Activated CD4-positive, alpha-beta T cell treated with anti-CD3 and anti-CD28 coated beads, Interleukin-2, amount 10 ng/mL, durations not matched to agents 24 days and 14 days (primary cell): ENCODE measurements around the gene RXRA. TPM values are rescaled to one million over a fixed set of nuclear protein-coding genes. Genes with fewer than 3 reads are reported as not detected.

ENCODE experiments used
- DNase-seq: peaks from one replicate; pipeline ENCODE4 v3.0.0; 2022
- H3K27ac Mint-ChIP-seq: one replicate; pipeline ENCODE4 v1.8.0; 2022; ENCODE audit warnings: mild to moderate bottlenecking, mixed read lengths
- H3K27me3 Mint-ChIP-seq: one replicate; pipeline ENCODE4 v1.8.0; 2022; ENCODE audit warnings: mixed read lengths
- H3K36me3 Mint-ChIP-seq: one replicate; pipeline ENCODE4 v1.8.0; 2022; ENCODE audit warnings: low read depth, mild to moderate bottlenecking, mixed read lengths
- H3K4me1 Mint-ChIP-seq: one replicate; pipeline ENCODE4 v1.8.0; 2021; ENCODE audit warnings: mixed read lengths
- H3K4me3 Mint-ChIP-seq: one replicate; pipeline ENCODE4 v1.8.0; 2022; ENCODE audit warnings: mild to moderate bottlenecking, moderate library complexity, mixed read lengths
- H3K9me3 Mint-ChIP-seq: one replicate; pipeline ENCODE4 v1.8.0; 2021; ENCODE audit warnings: mixed read lengths
- intact Hi-C: fragments of 100-400 bp; cut with micrococcal nuclease; formaldehyde crosslinking; loops from one replicate; pipeline ENCODE4 v1.15.1; 2023
- total RNA-seq: library from RNA; stranded (reverse); gene quantifications from 2 replicates; pipeline ENCODE4 v1.2.3, GENCODE V29; 2022

Gene RXRA
- total RNA-seq, 1 donor from 2014 or later = 4.8 TPM

DNA sequence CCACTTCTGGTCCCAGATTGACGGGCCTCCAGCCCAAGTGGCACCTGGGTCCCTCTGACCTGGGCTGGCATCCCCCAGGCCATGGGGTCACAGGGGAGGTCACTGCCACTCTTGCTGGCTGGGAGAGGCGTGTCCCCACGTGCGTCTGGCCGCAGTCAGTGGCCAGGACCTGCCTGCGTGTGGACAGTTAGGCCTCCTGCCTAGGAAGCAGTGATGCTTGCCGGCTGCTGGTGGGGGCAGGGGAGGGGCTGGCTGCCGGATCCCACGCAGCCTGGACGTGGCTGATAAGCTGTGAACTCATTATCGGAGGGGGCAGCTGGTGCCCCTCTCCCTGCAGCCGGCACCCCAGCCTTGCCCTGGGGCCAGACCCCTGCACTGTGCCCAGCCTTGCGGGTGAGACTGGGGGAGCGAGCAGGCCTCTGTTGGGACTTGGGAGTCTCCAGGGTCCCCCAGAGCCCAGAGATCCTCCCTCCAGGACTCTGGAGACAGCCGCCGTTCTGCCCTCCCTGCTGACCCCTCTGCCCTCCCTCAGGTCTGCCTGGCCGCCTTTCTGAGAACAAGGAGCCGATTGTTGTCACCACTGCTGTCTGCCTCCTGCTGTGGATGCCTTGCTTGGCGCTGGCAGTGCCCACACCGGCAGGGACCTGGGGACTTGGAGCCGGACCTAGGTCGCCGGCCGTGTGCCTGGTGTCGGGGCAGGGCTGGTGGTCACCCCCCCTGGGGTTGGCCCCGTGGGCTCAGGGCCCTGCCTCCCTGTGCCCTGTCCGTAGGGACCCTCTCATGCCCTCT is 12.3 kb downstream of the RXRA start:
- no peaks in the 10 kb centered on the region for H3K9me3 Mint-ChIP-seq
- no peak overlapping the region for H3K4me3 Mint-ChIP-seq
- no peaks in the 10 kb centered on the region for H3K36me3 Mint-ChIP-seq
- no peaks in the 10 kb centered on the region for H3K4me1 Mint-ChIP-seq
- intact Hi-C loops = no loop called here
- no peak overlapping the region for H3K27ac Mint-ChIP-seq
- no peaks in the 10 kb centered on the region for H3K27me3 Mint-ChIP-seq
- no peak for DNase-seq

DNA sequence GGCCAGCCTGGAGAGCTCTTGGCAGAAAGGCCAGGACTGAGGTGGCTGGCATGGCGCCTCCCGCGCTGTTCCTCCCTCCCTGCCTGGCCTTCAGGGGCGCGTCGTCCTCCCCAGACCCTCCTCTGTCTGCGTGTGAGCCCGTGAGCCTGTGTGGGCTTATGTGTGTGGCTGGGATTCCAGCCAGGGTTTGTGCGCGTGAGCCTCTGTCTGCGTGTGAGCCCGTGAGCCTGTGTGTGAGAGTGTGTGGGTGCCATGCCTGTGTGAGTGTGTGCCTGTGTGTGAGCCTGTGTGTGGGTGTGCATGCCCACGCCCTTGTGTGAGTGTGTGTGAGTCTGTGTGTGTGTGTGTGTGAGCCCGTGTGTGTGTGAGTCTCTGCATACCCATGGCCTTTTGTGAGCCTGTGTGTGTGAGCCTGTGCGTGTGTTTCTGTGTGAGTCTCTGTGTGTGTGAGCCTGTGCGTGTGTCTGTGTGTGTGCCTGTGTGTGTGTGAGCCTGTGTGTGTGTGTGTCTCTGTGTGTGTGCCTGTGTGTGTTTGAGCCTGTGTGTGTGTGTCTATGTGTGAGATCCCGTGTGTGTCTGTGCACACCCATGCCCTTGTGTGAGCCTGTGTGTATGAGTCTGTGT is 13.0 kb downstream of the RXRA start:
- no peaks in the 10 kb centered on the region for H3K9me3 Mint-ChIP-seq
- H3K4me3 Mint-ChIP-seq = no peak overlapping the region
- no peak overlapping the region for H3K27ac Mint-ChIP-seq
- intact Hi-C loops = no loop called here
- H3K27me3 Mint-ChIP-seq = no peaks in the 10 kb centered on the region
- no peak for DNase-seq
- no peaks in the 10 kb centered on the region for H3K36me3 Mint-ChIP-seq
- no peaks in the 10 kb centered on the region for H3K4me1 Mint-ChIP-seq

DNA sequence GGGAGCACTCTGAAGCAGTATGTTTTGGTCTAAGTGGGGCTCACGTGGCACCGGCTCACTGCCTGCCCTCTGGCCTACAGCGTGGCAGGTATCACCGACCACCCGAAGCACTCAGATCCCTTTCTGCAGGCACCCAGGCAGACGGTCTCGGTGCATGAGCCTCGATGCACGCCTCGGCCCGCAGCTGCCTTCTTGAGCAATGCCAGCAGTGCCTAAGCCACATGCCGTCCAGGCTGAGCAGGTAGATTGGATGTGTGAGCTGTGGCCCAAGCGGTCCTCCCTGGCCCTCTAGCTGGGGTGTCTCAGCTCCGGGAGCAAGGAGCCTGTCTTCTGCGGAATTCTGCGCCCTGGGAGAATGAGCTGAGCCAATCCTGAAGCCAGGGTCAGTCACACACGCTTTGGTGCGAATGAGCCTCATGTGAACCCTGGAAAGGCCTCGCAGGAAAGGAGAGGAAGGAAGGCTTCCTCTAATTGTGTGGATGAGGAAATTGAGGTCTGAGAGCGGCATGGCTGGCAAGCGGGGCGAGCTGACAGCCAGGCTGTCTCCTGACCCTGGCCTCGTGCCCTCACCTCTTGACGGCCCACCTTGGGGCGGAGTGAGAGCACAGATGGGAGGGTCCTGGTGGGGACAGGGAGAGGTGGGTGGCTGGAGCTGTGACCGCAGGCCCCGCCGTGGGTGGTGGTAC is 14.4 kb downstream of the RXRA start:
- H3K27me3 Mint-ChIP-seq = no peaks in the 10 kb centered on the region
- intact Hi-C loops = no loop called here
- no peaks in the 10 kb centered on the region for H3K9me3 Mint-ChIP-seq
- H3K4me3 Mint-ChIP-seq = no peak overlapping the region
- H3K36me3 Mint-ChIP-seq = no peaks in the 10 kb centered on the region
- H3K4me1 Mint-ChIP-seq = peaks cover 3% of the 10 kb centered on the region
- no peak for DNase-seq
- H3K27ac Mint-ChIP-seq = no peak overlapping the region

DNA sequence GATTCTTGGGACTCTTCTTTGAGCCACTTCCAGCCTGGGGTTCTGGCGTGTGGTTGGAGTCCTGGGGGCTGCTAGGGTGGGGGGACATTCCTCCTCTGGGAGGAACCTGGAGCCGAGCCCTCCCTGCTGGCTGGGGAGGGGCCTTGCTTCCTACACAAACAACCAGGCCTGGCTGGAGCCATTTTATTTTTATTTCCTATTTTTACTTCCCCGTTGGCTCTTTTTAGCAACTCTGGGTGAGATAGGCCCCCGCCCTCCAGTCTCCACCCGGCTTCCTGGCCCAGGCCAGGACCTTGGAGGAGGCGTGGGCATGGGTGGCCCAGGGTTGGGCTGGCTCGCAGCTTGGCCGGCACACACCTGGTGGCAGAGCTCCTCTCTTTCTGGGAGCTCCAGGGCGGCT is 15.1 kb downstream of the RXRA start:
- H3K36me3 Mint-ChIP-seq = no peaks in the 10 kb centered on the region
- H3K4me1 Mint-ChIP-seq = peaks cover 3% of the 10 kb centered on the region
- H3K4me3 Mint-ChIP-seq = no peak overlapping the region
- no peaks in the 10 kb centered on the region for H3K27me3 Mint-ChIP-seq
- intact Hi-C loops = no loop called here
- H3K9me3 Mint-ChIP-seq = no peaks in the 10 kb centered on the region
- no peak overlapping the region for H3K27ac Mint-ChIP-seq
- no peak for DNase-seq

DNA sequence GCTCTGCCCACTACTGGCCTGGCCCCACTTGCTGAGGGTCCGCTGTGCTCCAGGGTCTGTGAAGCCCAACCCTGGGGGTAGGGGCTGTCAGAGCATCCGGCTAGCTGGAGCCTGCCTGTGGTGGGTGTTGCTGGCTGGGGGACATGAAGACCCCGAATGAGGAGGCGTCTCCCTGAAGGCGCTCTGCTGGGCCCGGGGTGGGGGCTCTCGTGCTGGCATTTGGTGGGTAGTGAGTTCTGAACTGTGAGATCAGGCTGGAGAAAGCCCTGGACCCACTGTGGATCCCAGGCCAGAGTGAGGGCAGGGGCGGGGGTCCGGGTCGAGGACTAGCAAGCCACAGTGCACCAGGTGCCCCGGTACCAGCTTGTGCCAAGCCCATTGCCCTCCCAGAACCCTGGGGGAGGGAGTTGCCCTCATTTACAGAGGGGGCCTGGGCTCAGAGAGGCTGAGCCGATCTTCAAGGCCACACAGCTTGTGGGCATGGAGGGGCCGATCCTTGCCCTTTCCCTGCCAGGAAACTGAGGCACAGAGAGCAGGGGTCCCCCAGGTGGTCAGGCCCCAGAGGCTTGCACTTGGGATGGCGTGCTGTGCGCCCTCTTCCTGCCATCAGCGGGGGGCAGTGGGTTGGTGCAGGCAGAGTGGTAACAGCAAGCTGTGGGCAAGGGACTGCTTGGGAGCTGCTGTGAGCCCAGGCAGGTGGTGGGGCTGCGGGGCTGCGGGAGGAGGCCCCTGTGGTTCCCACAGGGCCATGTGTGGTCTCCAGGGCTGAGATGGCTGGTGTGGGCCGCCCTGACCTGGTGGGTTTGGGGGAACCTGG is 15.9 kb downstream of the RXRA start:
- Mint-ChIP-seq H3K36me3 (no peaks in the 10 kb centered on the region), H3K27me3 (no peaks in the 10 kb centered on the region), H3K9me3 (no peaks in the 10 kb centered on the region), H3K27ac (no peak overlapping the region), H3K4me3 (no peak overlapping the region), H3K4me1 (peaks cover 3% of the 10 kb centered on the region)
- intact Hi-C loops = no loop called here
- DNase-seq = no peak

DNA sequence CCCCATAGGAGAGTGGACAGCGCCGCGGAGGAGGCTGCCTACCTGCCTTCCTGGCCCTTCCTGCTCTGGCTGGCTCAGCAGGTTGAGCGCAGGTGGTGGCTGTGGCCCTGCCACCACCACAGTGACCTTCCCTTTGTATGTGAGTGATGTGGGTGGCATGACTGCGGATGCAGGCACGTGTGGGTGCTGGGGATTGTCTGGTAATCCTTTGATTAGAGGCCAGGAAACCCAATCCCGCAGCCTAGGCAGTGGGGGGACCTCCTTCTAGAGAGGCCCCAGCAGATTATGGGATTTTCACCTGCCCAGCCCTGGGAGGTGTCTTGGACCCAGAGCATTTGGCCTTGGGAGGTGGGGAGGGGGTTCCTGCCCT is 16.5 kb downstream of the RXRA start:
- no peak for DNase-seq
- peaks cover 3% of the 10 kb centered on the region for H3K4me1 Mint-ChIP-seq
- no peak overlapping the region for H3K4me3 Mint-ChIP-seq
- H3K36me3 Mint-ChIP-seq = no peaks in the 10 kb centered on the region
- intact Hi-C loops = no loop called here
- H3K27me3 Mint-ChIP-seq = no peaks in the 10 kb centered on the region
- no peaks in the 10 kb centered on the region for H3K9me3 Mint-ChIP-seq
- no peak overlapping the region for H3K27ac Mint-ChIP-seq

DNA sequence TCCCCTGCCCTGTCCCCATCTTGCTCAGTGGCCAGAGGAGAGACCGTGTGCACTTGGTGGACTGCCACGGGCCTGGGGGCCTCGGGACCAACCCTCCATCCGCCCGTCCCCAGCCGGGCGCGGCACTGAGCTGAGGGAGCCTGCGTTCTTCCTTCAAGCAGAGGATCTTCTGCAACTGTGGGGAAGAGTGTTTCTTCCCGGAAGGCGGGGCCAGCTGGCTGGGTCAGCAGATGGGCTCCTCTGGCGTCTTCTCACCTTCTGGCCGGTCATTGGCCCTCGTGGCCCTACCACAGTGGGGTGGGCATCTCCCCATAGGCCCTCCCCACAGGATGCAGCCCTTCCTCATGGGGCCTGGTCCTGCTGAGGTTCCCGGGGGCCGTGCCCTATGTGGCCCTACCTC is 17.4 kb downstream of the RXRA start:
- intact Hi-C loops = no loop called here
- no peak for DNase-seq
- Mint-ChIP-seq H3K9me3 (no peaks in the 10 kb centered on the region), H3K27me3 (no peaks in the 10 kb centered on the region), H3K4me1 (peaks cover 3% of the 10 kb centered on the region), H3K27ac (no peak overlapping the region), H3K36me3 (no peaks in the 10 kb centered on the region), H3K4me3 (no peak overlapping the region)

DNA sequence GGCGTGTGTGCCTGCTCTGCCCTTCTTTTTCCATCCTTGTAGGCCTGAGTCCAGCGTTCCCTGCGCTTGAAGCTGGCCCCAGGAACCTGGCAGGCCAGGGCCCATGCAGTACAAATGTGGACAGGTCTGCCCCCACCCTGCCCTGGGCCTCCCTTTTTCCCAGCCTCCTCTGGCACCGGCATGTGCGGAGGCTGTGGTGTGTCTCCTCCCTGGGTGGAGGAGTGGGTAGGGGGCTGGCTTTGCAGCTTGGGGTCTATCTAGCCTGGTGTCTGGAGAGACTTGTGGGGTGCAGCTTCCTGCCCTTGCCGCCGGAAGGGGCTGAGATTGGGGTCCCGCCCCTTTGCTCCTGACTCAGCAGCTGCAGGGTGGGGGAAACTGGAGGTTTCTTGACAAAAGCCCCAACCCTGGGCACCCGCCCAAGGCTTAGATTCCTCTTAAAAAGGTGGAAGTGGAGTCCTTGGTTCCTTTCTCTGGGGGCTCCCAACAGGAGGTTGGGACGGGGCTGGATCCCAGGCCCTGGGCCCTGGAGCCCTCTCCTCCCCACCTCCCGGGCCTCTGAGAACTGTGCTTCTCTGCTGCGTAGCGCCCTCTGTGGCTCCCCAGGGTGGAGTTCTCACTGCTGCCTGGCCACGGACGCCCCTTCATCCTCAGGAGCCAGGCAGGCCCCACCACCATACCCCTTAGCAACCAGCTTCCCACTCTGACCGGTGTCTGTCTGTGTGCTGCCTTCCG is 18.0 kb downstream of the RXRA start:
- intact Hi-C loops = no loop called here
- Mint-ChIP-seq H3K4me1 (peaks cover 3% of the 10 kb centered on the region), H3K27ac (no peak overlapping the region), H3K9me3 (no peaks in the 10 kb centered on the region), H3K36me3 (no peaks in the 10 kb centered on the region), H3K4me3 (no peak overlapping the region), H3K27me3 (no peaks in the 10 kb centered on the region)
- no peak for DNase-seq

DNA sequence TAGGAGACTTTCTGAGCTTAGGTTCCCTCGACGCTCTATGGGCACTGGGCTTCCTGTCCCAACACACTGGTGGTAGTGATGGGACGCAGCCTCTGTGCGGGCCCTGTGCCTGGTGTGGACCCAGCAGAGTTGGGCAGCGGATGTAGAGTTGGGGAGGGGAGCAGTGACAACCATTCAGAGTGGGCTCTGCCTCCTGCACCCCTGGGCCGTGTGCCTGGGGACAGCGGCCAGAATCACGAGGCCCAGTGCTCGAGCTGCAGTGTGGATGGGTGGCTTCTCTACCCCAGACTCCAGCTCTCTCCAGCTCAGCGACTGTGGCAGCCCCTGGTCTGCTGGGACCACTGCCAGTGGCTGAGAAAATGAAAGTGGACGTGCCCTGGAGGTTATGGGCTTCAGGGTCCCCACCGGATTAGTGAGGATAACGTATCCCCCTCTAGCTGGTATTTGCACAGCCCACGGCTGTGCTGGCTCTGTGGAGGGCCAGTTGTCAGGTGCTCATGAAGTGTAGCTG is 18.6 kb downstream of the RXRA start:
- H3K9me3 Mint-ChIP-seq = no peaks in the 10 kb centered on the region
- intact Hi-C loops = no loop called here

DNA sequence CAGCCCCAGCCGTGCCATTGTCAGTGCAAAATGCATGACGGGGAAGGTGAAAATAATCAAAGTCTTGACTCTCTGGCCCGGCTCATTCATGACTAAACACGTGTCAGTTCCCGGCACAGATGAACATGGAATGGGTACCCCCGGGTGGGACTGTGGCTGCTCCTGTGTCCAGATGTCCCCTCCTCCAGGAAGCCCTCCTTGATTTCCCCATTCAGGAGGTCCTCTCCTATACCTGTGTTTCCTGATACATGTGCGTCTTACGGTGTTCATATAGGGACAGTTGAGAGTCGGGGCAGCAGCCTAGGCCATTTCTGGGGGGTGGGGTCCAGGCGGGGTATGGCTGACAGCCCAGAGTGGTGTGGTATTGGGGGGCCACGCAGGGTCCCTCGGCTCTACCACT is 19.5 kb downstream of the RXRA start:
- Mint-ChIP-seq H3K27ac (no peak overlapping the region), H3K9me3 (no peaks in the 10 kb centered on the region), H3K36me3 (no peaks in the 10 kb centered on the region), H3K4me1 (peaks cover 3% of the 10 kb centered on the region), H3K27me3 (no peaks in the 10 kb centered on the region), H3K4me3 (no peak overlapping the region)
- intact Hi-C loops = no loop called here
- DNase-seq = no peak

More for the DNA sequence above, 18.6 kb downstream of the RXRA start:
- Mint-ChIP-seq H3K4me1 (peaks cover 3% of the 10 kb centered on the region), H3K36me3 (no peaks in the 10 kb centered on the region), H3K27me3 (no peaks in the 10 kb centered on the region), H3K27ac (no peak overlapping the region), H3K4me3 (no peak overlapping the region)
- no peak for DNase-seq

DNA sequence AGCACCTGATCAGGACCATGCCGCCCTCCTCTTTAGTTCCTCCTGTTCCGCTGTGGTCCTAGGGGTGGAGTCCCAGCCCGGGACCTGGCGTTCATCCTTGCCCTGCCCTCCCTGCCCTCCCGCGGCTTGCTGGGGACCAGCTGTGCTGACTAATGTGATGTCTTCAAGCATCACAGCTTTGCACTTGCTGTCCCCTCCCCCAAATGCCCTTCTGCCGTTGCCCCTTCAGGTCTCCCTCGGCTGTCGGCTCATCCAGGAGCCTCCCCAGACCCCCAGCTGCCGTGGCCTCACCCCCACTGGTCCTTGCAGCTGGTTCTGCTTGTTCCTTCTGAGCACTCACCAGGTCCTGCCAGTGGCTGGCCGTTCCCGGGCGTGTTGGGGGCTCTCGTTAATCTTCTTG is 19.9 kb downstream of the RXRA start:
- Mint-ChIP-seq H3K36me3 (no peaks in the 10 kb centered on the region), H3K27me3 (no peaks in the 10 kb centered on the region), H3K4me1 (peaks cover 3% of the 10 kb centered on the region), H3K27ac (no peak overlapping the region), H3K4me3 (no peak overlapping the region), H3K9me3 (no peaks in the 10 kb centered on the region)
- intact Hi-C loops = no loop called here
- no peak for DNase-seq

DNA sequence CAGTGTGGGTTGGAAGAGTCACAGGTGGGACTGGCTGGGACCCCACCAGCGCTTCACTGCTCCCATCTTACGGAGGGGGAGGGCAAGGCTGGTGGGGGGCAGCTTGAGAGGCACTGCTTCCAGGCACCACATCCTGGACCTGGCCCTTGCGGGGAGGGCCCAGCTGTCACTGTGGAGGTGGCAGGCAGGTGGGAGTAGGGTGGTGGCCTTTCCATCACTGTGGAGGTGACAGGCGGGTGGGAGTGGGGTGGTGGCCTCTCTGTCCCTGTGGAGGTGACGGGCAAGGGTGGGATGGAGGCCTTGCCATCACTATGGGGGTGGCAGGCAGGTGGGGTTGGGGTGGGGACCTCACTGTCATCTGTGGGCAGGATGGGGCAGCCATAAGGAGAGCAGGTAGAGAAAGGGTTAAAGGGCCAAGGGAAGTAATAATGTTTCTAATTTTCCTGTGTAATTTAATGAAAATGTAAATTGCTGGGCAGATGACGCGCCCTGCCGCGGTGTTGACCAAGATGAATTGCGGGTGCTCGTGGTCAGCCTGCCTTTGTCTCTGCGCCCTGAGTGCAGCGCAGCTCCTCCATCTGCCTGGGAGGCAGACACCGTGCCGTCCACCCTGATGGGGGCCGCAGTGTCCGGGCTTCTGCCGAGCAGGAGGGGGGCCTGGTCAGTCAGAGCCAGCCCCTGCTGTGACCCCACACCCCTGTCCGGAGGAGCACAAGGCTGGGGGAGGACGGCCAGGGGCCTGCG is 20.8 kb downstream of the RXRA start:
- intact Hi-C loops = no loop called here
- H3K36me3 Mint-ChIP-seq = no peaks in the 10 kb centered on the region
- no peak overlapping the region for H3K4me3 Mint-ChIP-seq
- H3K27ac Mint-ChIP-seq = no peak overlapping the region
- H3K27me3 Mint-ChIP-seq = no peaks in the 10 kb centered on the region
- peaks cover 3% of the 10 kb centered on the region for H3K4me1 Mint-ChIP-seq
- DNase-seq = no peak
- H3K9me3 Mint-ChIP-seq = no peaks in the 10 kb centered on the region

DNA sequence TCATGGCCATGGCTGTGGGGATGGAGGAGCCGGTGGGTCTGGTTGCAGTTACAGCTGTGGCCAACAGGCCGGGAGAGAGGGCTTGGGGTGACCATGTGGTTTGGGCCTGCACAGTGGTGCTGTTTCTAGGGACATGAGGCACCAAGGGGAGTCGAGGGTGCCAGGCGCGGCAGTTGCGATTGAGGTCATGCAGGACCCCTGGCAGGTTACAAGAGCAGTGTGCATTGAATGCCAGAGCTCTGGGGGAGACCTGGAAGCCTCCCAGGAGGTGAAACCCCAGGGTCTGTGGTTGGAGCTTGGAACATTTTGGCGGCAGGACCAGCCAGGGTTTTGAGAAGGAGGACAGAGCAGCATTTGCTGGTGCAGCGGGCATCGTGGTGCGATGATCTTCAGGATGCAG is 21.7 kb downstream of the RXRA start:
- Mint-ChIP-seq H3K4me1 (peaks cover 3% of the 10 kb centered on the region), H3K27me3 (no peaks in the 10 kb centered on the region), H3K4me3 (no peak overlapping the region), H3K27ac (no peak overlapping the region), H3K36me3 (no peaks in the 10 kb centered on the region), H3K9me3 (no peaks in the 10 kb centered on the region)
- DNase-seq = no peak
- intact Hi-C loops = no loop called here
